Mammary epithelial cell (primary cell): Measurements from ENCODE around the gene AAMP.

ENCODE experiments used
- EZH2 ChIP-seq: IDR thresholded peaks from 2 replicates; pipeline ENCODE4 v1.6.1; 2012; ENCODE audit warnings: low read length, inconsistent platforms, borderline replicate concordance
- TF ChIP-seq, protein P1 (sequence below), 2 donors: IDR thresholded peaks in 1 of 2; conservative IDR thresholded peaks in 1 of 2; 2 replicates each; pipeline ENCODE4 v1.5.1; 2011 to 2012; ENCODE audit warnings: inconsistent platforms in 2 of 2, low read length in 2 of 2, mild to moderate bottlenecking in 2 of 2, control low read depth in 1 of 2, low read depth in 1 of 2; ENCODE audit not compliant: insufficient read depth in 1 of 2; ENCODE audit errors: extremely low read depth in 1 of 2

DNA sequence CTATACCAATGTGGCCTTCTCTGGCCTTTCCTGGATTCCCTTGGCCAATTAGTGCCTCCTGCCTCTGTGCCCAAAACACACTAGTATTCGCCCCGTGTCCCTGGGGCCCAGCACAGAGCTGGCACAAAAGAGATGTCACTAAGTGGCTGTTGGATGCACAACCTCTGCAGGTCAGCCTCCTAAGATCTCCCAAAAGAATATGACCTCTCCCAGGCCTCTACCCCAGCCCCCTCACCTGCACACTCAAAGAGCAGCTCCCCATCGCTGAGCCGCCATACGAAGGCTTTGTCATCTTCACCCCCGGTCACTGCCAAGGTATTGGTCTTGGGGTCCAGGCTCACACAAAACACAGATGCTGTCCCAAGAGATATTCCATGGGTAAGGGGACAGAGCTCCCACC lies 2.7 kb downstream of the AAMP start:
- TF ChIP-seq, protein P1, sequence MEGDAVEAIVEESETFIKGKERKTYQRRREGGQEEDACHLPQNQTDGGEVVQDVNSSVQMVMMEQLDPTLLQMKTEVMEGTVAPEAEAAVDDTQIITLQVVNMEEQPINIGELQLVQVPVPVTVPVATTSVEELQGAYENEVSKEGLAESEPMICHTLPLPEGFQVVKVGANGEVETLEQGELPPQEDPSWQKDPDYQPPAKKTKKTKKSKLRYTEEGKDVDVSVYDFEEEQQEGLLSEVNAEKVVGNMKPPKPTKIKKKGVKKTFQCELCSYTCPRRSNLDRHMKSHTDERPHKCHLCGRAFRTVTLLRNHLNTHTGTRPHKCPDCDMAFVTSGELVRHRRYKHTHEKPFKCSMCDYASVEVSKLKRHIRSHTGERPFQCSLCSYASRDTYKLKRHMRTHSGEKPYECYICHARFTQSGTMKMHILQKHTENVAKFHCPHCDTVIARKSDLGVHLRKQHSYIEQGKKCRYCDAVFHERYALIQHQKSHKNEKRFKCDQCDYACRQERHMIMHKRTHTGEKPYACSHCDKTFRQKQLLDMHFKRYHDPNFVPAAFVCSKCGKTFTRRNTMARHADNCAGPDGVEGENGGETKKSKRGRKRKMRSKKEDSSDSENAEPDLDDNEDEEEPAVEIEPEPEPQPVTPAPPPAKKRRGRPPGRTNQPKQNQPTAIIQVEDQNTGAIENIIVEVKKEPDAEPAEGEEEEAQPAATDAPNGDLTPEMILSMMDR (conservative IDR thresholded peaks at IDR 0.05 in 1 of 2, IDR thresholded peaks at IDR 0.05 in 1 of 2; ENCODE audit: extremely low read depth in 1 of 2, insufficient read depth in 1 of 2, low read depth in 1 of 2, low read length in 2 of 2): no peak
- no peak for TF ChIP-seq EZH2
